Measurements from ENCODE around the gene TUBA3E. TPM values are rescaled to one million over a fixed set of nuclear protein-coding genes. Genes with fewer than 3 reads are reported as not detected.

The TUBA3E gene
- total and polyA plus RNA-seq, 2 of the 13 experiments (the other 11 are each of a cell fraction or from before 2014, with no cell fraction given) = not detected

DNA sequence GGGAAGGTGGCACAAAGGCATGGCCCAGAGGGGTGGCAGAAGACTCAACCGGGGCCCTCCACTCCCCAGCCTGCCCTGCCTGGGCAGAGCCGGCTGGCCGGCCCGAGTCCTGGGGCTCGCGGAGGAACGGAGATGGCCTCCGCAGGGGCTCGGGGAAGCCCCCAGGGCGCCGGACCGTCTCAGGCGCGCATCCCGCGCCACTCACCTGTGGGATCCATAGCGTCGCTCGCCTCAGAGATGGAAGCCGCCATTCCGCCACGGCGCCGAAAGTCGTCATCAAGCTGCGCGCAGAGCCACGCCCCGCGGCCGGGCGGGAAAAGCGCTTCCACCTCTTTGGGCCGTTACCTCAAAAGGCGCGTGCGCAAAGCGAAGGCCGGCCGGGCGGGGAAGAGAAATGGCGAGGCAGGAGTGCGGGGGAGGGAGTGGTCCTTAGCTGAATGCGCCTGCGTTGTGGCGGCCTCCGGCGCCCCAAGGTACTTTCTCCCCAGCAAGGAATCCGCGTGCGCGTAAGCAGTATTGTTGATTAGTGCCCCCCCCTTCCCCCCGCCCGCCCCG is 16.8 kb downstream of the TUBA3E start, which contains the start of gene SMPD4 (continued):
- TF ChIP-seq, protein P1, sequence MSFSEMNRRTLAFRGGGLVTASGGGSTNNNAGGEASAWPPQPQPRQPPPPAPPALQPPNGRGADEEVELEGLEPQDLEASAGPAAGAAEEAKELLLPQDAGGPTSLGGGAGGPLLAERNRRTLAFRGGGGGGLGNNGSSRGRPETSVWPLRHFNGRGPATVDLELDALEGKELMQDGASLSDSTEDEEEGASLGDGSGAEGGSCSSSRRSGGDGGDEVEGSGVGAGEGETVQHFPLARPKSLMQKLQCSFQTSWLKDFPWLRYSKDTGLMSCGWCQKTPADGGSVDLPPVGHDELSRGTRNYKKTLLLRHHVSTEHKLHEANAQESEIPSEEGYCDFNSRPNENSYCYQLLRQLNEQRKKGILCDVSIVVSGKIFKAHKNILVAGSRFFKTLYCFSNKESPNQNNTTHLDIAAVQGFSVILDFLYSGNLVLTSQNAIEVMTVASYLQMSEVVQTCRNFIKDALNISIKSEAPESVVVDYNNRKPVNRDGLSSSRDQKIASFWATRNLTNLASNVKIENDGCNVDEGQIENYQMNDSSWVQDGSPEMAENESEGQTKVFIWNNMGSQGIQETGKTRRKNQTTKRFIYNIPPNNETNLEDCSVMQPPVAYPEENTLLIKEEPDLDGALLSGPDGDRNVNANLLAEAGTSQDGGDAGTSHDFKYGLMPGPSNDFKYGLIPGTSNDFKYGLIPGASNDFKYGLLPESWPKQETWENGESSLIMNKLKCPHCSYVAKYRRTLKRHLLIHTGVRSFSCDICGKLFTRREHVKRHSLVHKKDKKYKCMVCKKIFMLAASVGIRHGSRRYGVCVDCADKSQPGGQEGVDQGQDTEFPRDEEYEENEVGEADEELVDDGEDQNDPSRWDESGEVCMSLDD (CRISPR knock-in tag; IDR thresholded peaks at IDR 0.05; ENCODE audit: borderline replicate concordance) = peak; percentile 60; the same call in 1 of the 2 replicates
- TF ChIP-seq, protein P2, sequence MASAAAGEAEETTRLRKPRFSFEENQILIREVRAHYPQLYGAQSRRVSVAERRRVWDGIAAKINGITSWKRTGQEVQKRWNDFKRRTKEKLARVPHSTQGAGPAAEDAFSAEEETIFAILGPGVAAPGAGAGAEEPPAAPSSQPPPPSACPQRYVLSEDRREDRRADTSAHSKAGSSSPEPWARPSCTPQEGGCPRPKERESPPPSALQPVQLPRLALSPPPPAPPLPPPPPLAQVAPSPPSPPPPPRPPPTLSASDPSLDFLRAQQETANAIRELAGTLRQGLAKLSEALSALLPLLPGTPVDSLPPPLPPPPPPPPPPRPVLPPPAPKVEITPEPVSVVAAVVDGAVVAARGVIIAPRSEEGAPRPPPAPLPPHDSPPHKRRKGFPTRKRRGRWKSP (CRISPR knock-in tag; IDR thresholded peaks at IDR 0.05) = peak; percentile 76
- TF ChIP-seq HCFC1 (IDR thresholded peaks at IDR 0.05; ENCODE audit: low read depth, low read length) (peak; percentile 69; the same call in 1 of the 2 replicates), FOSL1 (CRISPR knock-in tag; IDR thresholded peaks at IDR 0.05; ENCODE audit: borderline replicate concordance) (no peak), SNRNP70 (IDR thresholded peaks at IDR 0.05; ENCODE audit: low read depth, low read length) (no peak), ISL2 (CRISPR knock-in tag; IDR thresholded peaks at IDR 0.05) (peak; percentile 77; the same call in 1 of the 2 replicates), CEBPB (IDR thresholded peaks at IDR 0.05; ENCODE audit: borderline replicate concordance, low read depth, low read length) (no peak), ZNF75D (CRISPR knock-in tag; IDR thresholded peaks at IDR 0.05; ENCODE audit: borderline replicate concordance) (no peak), BCL6 (CRISPR knock-in tag; IDR thresholded peaks at IDR 0.05) (peak; percentile 45; the same call in 1 of the 2 replicates), ESRRA (CRISPR knock-in tag; IDR thresholded peaks at IDR 0.05; ENCODE audit: low read depth) (no peak), ZNF451 (CRISPR knock-in tag; IDR thresholded peaks at IDR 0.05) (no peak), KDM5B (CRISPR knock-in tag; IDR thresholded peaks at IDR 0.05; ENCODE audit: borderline replicate concordance) (peak; percentile 72; the same call in 1 of the 2 replicates), RFXAP (CRISPR knock-in tag; IDR thresholded peaks at IDR 0.05; ENCODE audit: borderline replicate concordance) (no peak; the same call in 1 of the 2 replicates), U2AF1 (optimal IDR thresholded peaks at IDR 0.05; ENCODE audit: low read depth, low read length) (no peak)
- TF ChIP-seq, protein P3, sequence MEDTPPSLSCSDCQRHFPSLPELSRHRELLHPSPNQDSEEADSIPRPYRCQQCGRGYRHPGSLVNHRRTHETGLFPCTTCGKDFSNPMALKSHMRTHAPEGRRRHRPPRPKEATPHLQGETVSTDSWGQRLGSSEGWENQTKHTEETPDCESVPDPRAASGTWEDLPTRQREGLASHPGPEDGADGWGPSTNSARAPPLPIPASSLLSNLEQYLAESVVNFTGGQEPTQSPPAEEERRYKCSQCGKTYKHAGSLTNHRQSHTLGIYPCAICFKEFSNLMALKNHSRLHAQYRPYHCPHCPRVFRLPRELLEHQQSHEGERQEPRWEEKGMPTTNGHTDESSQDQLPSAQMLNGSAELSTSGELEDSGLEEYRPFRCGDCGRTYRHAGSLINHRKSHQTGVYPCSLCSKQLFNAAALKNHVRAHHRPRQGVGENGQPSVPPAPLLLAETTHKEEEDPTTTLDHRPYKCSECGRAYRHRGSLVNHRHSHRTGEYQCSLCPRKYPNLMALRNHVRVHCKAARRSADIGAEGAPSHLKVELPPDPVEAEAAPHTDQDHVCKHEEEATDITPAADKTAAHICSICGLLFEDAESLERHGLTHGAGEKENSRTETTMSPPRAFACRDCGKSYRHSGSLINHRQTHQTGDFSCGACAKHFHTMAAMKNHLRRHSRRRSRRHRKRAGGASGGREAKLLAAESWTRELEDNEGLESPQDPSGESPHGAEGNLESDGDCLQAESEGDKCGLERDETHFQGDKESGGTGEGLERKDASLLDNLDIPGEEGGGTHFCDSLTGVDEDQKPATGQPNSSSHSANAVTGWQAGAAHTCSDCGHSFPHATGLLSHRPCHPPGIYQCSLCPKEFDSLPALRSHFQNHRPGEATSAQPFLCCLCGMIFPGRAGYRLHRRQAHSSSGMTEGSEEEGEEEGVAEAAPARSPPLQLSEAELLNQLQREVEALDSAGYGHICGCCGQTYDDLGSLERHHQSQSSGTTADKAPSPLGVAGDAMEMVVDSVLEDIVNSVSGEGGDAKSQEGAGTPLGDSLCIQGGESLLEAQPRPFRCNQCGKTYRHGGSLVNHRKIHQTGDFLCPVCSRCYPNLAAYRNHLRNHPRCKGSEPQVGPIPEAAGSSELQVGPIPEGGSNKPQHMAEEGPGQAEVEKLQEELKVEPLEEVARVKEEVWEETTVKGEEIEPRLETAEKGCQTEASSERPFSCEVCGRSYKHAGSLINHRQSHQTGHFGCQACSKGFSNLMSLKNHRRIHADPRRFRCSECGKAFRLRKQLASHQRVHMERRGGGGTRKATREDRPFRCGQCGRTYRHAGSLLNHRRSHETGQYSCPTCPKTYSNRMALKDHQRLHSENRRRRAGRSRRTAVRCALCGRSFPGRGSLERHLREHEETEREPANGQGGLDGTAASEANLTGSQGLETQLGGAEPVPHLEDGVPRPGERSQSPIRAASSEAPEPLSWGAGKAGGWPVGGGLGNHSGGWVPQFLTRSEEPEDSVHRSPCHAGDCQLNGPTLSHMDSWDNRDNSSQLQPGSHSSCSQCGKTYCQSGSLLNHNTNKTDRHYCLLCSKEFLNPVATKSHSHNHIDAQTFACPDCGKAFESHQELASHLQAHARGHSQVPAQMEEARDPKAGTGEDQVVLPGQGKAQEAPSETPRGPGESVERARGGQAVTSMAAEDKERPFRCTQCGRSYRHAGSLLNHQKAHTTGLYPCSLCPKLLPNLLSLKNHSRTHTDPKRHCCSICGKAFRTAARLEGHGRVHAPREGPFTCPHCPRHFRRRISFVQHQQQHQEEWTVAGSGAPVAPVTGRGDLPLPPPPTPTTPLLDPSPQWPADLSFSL (CRISPR knock-in tag; IDR thresholded peaks at IDR 0.05) = no peak
- TF ChIP-seq, protein P4, sequence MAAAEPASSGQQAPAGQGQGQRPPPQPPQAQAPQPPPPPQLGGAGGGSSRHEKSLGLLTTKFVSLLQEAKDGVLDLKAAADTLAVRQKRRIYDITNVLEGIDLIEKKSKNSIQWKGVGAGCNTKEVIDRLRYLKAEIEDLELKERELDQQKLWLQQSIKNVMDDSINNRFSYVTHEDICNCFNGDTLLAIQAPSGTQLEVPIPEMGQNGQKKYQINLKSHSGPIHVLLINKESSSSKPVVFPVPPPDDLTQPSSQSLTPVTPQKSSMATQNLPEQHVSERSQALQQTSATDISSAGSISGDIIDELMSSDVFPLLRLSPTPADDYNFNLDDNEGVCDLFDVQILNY (CRISPR knock-in tag; conservative IDR thresholded peaks at IDR 0.05) = peak; percentile 99

Data from HepG2 (cell line).